GM19328 (cell line): ENCODE results near the gene GRAMD2A.

Experiments used
- ATAC-seq: cut with Tn5 transposase; IDR thresholded peaks from one replicate; pipeline ENCODE4 v1.9.1; 2021; ENCODE audit warnings: mild to moderate bottlenecking, moderate library complexity; ENCODE audit not compliant: unreplicated experiment

The GRAMD2A gene

GRCh38 chr15:72169236-72169920 lies 28.2 kb downstream of the GRAMD2A start:
- ATAC-seq = no peak

DNA sequence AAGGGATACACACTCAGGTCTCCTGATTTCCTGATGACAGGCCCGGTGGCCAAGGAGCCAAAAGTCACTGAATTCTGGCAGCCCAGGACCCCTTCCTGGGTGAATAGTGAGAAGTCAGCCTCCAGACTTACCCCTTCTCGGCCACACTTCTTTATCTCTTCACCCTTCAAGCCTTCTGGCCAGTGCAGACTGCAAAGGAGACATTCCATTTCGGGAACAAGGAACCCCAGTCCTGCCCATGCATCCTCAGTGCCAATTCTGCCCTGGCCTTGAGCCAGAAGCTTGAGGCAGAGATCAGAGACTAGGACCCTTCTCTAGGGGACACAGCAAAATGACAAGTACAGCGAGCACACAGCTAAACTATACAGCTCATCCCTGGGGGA lies 28.8 kb downstream of the GRAMD2A start:
- ATAC-seq = no peak

- no peak for ATAC-seq
Measured at GRCh38 chr15:72168131-72168807, 29.3 kb downstream of the GRAMD2A start.

- no peak for ATAC-seq
Measured at GRCh38 chr15:72167445-72167844, 30.1 kb downstream of the GRAMD2A start.

DNA sequence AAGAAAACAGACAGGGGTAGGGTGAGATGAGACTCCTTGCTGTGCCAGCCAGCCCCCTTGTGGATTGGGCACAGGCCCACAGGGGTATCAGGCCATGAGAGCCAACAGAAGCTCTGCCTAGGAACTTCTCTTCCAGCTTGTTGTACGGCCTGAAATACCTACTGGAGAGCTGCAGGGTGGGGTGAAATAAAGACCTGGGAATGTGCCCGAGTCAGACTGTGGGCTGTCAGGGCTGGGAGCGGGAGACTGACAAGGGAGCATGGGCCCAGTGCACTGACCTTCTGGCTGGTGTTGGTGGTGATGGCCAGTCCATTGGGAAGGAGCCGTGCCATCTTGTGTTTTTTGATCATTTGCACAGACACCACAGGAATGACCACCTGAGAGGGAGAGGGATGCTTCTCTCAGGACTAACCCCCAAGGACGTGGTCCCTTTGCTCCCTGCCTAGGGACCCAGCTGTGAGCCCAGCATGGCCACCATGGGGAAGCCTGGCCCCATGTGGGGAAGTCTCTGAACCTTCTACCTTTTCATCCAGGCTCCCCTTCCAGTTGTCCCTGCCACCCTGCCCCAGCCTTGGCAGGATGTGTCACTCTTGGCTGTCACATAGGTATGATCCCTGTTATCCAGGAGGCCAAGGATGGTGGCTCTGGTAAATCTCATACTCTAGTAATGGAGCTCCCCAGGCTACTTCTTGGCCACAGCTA lies 30.7 kb downstream of the GRAMD2A start:
- ATAC-seq = no peak

GRCh38 chr15:72163719-72164118 lies 33.9 kb downstream of the GRAMD2A start:
- ATAC-seq = no peak

DNA sequence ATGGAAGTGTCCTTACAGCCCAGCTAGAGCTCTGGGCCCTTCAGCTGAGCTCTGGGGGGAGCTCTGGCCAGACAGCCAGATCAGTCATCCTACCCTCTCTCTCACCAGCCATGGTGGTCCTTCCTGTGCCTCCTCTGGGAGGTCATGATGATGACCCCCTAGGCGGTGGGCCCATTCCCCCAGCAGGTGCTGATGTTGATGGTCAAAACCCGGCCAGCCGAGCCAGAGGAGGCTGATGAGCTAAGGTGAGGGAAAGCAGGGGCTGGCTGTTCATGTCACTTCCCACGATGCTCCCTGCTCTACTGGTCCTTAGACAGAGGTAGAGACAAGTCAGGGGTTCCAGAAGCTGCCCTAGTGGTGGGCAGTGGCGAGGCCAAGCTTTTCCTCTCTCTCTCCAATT lies 35.0 kb downstream of the GRAMD2A start:
- ATAC-seq = no peak

GRCh38 chr15:72161361-72162132 lies 36.0 kb downstream of the GRAMD2A start:
- no peak for ATAC-seq

DNA sequence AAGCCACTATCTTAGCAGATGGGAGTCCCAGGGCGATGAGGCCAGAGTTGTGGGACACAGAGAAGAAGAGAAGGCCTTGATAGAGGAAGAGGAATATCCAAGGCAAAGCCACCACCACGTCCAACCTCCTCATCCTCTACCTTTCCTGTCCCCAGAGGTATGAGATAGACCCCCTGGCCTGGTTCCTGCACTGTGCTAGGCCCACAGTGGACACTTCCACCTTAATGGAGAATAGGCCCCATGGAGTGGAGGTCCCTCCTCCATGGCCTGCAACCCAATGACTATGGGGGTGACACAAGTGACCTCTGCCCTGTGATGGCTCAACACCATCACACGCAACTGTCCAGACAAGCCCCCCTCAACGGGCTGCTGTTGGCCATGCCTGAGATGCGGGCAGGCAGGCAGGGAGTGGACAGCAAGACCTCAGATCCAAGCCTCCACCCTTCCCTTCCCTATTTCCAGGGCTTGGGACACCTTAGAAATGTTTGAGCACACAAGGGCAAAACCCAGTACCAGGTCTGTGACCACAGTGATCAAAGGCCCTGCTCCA lies 36.8 kb downstream of the GRAMD2A start:
- ATAC-seq = no peak

DNA sequence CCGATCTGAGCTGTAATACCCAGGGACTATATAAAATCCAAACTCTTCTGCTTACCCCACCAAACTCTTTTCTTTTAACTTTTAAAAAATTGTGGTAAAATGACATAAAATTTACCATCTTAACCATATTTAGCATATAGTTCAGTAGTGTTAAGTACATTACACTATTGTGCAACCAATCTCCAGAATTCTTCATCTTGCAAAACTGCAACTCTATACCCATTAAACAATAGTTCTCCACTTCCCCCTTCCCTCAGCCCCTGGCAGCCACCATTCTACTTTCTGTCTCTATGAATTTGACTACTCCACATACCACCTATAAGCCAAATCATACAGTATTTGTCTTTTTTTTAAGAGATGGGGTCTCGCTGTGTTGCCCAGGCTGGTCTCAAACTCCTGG lies 40.7 kb downstream of the GRAMD2A start:
- no peak for ATAC-seq

DNA sequence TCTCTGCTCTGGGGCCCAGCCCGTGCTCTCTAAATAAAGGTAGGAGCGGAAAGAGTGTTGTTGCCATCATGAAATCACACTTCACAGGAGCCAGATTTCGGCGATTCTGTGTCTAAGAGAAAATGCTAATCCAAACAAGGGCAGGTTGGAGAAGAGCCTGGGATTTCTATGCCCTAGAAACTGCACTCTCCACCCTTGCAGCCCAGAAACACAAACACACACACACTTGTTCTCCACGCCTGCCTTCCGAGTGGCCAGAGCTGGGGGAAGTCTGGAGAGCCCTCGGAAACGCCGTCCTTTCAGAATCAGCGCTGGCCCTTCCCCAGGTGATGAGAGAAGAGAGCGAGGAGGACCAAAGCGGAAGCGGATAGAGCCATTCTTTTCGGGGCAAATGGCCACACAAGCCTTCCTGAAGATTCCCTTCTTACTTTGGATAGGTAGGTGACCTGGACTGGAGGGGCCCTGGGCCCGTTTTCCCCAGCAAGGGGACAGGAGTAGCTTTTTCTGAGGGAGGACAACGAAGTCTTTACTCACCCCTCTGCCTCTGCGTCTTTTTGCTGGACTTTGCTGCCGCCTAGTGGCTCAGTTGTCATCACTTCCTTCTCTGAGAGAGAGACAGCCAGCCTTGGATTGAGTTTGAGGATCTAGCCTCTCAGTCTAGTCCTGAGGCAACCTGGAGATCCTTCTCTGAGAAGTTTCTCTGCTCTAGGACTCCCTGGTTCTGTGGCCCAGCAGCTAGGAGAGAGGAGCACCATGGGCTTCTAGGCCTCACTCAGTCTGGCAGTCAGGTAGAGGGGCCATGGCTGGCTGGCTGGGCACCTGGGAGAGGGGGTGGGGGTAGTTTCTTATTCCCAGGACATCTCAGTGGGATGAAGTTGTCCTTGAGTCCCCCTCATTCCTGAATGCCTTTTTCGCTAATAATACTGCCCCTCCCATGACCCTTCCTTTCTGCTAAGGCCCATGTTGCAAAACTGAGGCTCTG lies 41.7 kb downstream of the GRAMD2A start:
- ATAC-seq = no peak

GRCh38 chr15:72155003-72155621 lies 42.5 kb downstream of the GRAMD2A start:
- ATAC-seq = no peak

- no peak for ATAC-seq
Measured at GRCh38 chr15:72154316-72154715, 43.3 kb downstream of the GRAMD2A start.

DNA sequence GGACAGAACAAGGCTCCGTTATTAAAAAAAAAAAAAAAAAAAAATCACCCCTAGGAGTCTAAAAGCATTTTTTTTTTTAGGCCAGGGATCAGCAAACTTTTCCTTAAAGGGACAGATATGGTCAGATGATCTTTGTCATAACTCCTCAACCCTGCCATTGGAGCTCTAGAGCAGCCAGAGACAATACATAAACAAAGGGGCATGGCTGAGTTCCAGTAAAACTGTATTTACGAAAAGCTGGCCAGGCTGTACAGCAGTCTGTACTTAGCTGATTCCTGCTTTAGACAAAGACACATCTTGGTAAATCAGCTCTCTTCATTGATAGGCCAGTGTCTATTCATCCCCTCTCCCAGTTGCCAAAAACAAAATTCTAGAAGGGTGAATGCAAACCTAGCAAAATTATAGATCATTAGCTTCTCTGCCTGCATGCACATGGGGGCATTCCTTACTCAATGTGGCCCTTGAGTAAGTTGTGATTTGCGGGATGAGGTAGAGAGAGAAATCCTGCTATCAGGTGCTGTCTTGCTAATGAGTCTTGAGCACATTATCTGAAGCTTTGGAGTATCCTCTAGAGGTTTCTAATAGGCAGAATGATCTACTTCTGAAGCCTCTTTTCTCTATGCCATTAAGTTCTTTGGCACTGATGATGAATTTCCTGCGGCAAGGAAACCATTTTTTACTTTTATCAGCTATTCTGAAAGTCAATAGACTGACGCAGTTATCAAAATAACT lies 44.2 kb downstream of the GRAMD2A start:
- no peak for ATAC-seq

GRCh38 chr15:72147418-72147817 lies 50.2 kb downstream of the GRAMD2A start:
- no peak for ATAC-seq

DNA sequence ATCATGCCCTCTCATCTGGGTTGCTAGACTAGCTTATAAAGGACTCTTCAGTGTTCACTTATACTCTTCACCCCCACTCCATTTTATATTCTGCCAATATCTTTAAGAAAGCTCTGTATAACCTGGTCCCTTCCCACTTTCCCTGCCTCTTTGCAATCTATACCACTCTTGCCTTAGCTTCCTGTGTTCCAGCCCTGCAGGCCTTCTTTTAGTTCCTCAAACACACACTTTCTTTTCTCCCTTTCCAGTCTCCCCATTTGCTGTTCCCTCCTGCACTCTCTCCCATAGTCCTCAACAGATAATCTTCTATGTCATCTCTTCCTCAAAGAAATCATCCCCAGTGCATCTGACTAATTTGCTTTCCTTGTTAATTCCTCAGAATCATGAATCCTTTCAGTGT lies 50.7 kb downstream of the GRAMD2A start:
- ATAC-seq = no peak

DNA sequence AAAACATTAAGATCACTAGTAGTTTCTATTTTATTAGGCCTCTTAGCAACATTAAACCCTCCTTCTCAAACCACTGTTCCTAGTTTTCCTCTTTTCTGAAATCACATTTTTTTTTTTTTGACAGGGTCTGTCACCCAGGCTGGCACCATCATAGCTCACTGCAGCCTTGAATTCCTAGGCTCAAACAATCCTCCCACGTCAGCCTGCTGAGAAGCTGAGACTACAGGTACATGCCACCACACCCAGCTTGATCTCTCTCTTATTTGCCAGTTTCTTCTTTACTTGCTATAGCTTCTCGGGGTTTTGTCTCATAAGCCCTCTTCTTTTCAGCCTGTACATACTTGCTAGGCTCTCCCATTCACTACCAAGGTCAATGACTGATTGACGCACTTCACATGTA lies 51.4 kb downstream of the GRAMD2A start:
- no peak for ATAC-seq

DNA sequence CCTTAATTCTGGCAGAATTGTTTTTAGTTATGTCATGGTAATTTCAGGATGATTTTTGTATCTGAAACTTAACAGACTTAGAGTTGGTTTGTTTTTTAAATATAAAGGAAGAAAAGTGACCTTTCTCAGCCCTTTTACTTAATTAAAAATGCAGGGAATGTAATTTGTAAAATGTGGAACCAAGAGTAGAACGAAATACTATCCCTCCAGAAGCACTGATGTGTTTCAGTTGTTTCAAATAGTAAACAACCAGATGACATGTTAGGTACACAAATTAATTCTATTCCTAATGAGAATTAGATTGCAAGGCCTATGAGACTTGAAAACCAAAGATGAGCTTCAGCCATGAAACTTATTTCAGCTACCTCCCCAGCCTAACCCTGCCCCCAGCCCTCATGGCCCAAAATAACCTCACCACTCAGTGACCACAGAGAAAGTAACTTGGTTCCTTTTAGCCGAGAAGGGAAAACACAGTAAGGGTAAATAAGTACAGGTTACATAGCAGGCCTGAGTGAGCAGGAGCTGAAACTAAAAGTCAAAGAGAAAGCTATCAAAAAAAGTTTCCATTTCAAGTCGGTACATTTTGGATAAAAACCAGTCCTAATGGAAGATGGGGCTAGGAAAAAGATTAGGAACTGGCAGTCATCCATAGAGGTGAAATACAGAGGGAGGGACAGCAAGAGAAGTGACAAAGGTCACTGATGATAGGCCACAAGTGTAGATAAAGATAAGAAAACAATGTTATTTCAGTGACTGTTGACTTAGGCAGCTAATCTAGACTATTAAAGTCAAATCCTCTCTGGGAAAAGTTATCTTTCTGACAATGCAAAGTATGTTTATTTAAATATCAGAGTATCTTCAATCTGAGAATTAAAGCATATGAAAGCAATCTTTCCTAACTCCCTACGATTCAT lies 56.2 kb downstream of the GRAMD2A start:
- peak; percentile 100 for ATAC-seq
